ENCODE results near the gene MCCC1. TPM values are rescaled to one million over a fixed set of nuclear protein-coding genes. Genes with fewer than 3 reads are reported as not detected.
"Not testable (repeated sequence)": the region's sequence is repeated elsewhere in the genome, so short reads cannot be mapped to it uniquely, and the experiment has no call there.

Gene MCCC1
- total RNA-seq, 1 donor, result 16.7 TPM

DNA sequence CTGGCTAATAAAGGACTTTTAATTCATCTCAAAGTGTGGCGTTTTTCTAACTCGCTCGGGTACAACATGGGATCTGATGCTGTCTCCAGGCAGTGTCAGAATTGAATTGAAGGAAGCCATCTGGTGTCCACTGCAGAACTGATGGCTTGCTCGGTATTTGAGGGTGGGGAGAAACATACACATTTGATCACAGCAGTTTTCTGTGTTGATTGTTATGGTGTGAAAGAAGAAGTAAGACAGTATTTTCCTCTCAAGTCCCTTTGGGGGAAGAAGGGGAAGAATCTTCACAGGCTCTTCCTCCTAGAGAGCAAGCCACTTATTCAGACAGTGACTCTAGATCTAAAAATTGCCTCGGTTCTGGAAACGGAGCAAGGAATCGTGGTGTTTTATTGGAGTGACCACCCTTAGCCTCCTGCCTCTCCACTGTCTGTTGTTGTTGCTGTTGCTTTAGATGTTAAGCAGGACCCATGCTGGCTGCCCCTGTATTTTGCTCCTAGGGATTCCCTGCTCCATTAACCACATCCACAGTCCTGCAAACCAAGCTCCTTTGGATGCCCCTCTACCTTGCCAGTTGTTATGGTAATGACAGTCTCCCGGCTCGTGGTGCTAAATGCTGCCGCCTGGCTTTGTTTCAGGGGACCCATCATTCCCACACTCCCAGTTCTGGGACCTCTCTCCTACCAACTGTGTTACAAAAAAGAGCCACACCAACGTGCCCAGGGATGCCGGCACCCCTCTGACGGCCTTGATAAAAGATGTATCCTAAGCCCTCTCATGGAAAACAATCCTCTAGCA is 15.3 kb upstream of the MCCC1 start:
- Histone ChIP-seq H3K9me3 (ENCODE audit: low read depth, low read length) (no peaks in the 10 kb centered on the region), H3K4me3 (ENCODE audit: low read length) (no peak overlapping the region), H3K27me3 (ENCODE audit: insufficient read depth, low read length) (peaks cover 6% of the 10 kb centered on the region), H3K4me1 (ENCODE audit: insufficient read depth, low read length) (peaks cover 19% of the 10 kb centered on the region)

DNA sequence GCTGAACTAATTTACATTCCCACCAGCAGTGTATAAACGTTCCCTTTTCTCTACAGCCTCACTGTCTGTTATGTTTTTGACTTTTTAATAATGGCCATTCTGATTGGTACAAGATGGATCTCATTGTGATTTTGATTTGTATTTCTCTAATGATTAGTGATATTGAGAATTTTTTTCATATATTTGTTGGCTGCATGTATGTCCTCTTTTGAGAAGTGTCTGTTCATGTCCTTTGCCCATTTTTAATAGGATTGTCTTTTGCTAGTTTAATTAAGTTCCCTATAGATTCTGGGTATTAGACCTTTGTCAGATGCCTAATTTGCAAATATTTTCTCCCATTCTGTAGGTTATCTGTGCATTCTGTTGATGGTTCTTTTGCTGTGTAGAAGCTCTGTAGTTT is 10.6 kb upstream of the MCCC1 start:
- peaks cover 11% of the 10 kb centered on the region for H3K4me1 ChIP-seq (ENCODE audit: insufficient read depth, low read length)
- H3K27me3 ChIP-seq (ENCODE audit: insufficient read depth, low read length); H3K4me3 ChIP-seq (ENCODE audit: low read length); H3K9me3 ChIP-seq (ENCODE audit: low read depth, low read length): not testable (repeated sequence)

DNA sequence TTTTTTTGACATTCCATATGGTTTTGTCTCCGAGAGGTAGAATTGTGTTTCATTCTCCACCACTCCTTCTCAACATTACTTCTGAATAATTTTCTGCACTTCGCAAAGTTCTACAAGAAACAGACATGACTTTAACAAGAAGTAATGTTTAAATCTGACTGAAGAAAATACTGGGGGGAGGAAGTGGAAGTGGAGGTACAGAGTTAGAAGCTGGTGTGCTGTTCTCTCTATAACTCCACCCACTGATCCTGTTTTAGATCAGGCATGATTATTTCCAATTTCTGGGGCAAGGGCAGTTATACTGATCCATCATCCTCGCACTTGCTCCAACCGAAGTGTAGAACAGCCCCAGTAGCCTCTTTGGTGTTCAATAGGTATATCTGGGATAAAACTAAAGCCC is 9.2 kb upstream of the MCCC1 start:
- H3K4me3 ChIP-seq (ENCODE audit: low read length), result no peak overlapping the region
- H3K4me1 ChIP-seq (ENCODE audit: insufficient read depth, low read length), result peaks cover 4% of the 10 kb centered on the region
- no peaks in the 10 kb centered on the region for H3K9me3 ChIP-seq (ENCODE audit: low read depth, low read length)
- no peaks in the 10 kb centered on the region for H3K27me3 ChIP-seq (ENCODE audit: insufficient read depth, low read length)

DNA sequence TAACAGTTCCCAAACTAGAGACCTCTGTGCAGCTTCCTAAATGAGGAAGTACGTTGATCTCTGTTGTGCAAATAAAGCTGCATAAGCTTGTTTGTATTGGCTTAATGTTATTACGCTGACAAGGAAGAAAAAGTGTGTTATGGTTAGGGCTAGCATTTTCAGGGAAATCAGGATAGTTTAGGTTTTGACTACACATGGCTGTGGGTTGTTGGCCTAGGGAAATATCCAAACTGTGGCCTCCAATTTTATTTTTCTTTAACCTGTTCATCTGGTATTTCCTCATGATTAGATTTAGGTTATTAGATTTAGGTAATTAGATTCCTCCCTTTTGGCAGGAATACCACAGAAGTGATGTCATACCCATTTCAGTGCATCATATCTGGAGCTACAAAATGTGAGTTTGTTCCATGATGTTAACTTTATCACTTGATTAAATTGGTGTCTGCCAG is 8.7 kb upstream of the MCCC1 start:
- Histone ChIP-seq H3K4me3 (ENCODE audit: low read length) (no peak overlapping the region), H3K4me1 (ENCODE audit: insufficient read depth, low read length) (peaks cover 4% of the 10 kb centered on the region), H3K27me3 (ENCODE audit: insufficient read depth, low read length) (no peaks in the 10 kb centered on the region)

DNA sequence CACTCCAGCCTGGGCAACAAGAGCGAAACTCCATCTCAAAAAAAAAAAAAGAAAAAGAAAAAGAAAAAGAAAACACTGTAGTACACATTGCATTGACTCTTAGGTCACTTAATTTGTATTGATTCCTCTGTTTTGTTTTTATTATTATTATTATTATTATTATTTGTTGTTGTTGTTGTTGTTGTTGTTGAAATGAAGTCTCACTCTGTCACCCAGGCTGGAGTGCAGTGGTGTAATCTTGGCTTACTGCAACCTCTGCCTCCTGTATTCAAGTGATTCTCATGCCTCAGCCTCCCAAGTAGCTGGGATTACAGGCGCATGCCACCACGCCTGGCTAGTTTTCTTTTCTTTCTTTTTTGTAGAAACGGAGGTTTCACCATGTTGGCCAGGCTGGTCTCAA is 8.1 kb upstream of the MCCC1 start:
- not testable (repeated sequence) for H3K27me3 ChIP-seq (ENCODE audit: insufficient read depth, low read length); H3K4me3 ChIP-seq (ENCODE audit: low read length); H3K4me1 ChIP-seq (ENCODE audit: insufficient read depth, low read length); H3K9me3 ChIP-seq (ENCODE audit: low read depth, low read length)

More for the DNA sequence above, 8.7 kb upstream of the MCCC1 start:
- no peaks in the 10 kb centered on the region for H3K9me3 ChIP-seq (ENCODE audit: low read depth, low read length)

DNA sequence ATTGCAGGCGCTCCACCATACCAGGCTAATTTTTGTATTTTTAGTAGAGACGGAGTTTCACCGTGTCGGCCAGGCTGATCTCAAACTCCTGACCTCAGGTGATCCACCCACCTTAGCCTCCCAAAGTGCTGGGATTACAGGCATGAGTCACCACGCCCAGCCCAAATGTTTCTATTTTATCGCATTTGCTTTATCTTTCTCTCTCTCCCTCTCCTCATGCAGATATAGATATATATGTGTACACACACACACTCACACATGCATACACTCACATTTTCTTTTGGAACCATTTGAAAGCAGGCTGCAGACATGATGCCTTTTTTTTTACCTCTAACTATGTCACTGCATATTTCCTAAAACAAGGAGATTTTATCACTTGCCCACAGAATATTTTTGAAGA is 7.3 kb upstream of the MCCC1 start:
- Histone ChIP-seq H3K27me3 (ENCODE audit: insufficient read depth, low read length) (no peaks in the 10 kb centered on the region), H3K4me3 (ENCODE audit: low read length) (no peak overlapping the region), H3K9me3 (ENCODE audit: low read depth, low read length) (no peaks in the 10 kb centered on the region)

DNA sequence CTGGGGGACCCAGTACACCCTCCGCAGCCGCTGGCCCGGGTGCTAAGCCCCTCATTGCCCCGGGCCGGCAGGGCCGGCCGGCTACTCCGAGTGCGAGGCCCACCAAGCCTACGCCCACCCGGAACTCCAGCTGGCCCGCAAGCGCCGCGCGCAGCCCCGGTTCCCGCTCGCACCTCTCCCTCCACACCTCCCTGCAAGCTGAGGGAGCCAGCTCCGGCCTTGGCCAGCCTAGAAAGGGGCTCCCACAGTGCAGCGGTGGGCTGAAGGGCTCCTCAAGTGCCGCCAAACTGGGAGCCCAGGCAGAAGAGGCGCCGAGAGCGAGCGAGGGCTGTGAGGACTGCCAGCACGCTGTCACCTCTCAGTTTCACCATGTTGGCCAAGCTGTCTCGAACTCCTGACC is 4.7 kb upstream of the MCCC1 start:
- H3K4me1 ChIP-seq (ENCODE audit: insufficient read depth, low read length); H3K4me3 ChIP-seq (ENCODE audit: low read length); H3K9me3 ChIP-seq (ENCODE audit: low read depth, low read length); H3K27me3 ChIP-seq (ENCODE audit: insufficient read depth, low read length): not testable (repeated sequence)

More for the DNA sequence above, 7.3 kb upstream of the MCCC1 start:
- peaks cover 4% of the 10 kb centered on the region for H3K4me1 ChIP-seq (ENCODE audit: insufficient read depth, low read length)

DNA sequence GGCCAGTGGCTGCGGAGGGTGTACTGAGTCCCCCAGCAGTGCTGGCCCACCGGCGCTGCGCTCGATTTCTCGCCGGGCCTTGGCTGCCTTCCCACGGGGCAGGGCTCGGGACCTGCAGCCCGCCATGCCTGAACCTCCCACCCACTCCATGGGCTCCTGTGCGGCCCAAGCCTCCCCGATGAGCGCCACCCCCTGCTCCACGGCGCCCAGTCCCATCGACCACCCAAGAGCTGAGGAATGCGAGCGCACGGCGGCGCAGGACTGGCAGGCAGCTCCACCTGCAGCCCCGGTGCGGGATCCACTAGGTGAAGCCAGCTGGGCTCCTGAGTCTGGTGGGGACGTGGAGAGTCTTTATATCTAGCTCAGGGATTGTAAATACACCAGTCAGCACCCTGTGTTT is 1.7 kb upstream of the MCCC1 start:
- peaks cover 15% of the 10 kb centered on the region for H3K4me1 ChIP-seq (ENCODE audit: insufficient read depth, low read length)
- not testable (repeated sequence) for H3K4me3 ChIP-seq (ENCODE audit: low read length); H3K27me3 ChIP-seq (ENCODE audit: insufficient read depth, low read length); H3K9me3 ChIP-seq (ENCODE audit: low read depth, low read length)

DNA sequence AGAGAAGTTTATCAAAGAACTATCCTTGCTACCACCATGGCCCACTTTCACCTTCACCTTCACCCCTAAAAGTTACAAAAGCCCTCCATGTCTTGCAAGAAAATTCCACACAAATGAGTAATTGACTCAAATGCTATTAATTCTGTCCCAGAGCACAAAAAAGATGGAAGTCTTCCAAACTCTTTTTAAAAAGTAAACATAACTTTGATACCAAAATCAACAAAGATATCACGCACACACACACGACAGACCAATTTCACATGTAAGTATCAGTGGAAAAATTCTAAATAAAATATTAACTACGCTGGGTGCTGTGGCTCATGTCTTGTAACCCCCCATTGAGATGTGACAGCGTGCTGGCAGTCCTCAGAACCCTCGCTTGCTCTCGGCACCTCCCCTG is 1.1 kb upstream of the MCCC1 start:
- Histone ChIP-seq H3K27me3 (ENCODE audit: insufficient read depth, low read length) (no peaks in the 10 kb centered on the region), H3K4me3 (ENCODE audit: low read length) (no peak overlapping the region), H3K9me3 (ENCODE audit: low read depth, low read length) (no peaks in the 10 kb centered on the region), H3K4me1 (ENCODE audit: insufficient read depth, low read length) (peaks cover 15% of the 10 kb centered on the region)

DNA sequence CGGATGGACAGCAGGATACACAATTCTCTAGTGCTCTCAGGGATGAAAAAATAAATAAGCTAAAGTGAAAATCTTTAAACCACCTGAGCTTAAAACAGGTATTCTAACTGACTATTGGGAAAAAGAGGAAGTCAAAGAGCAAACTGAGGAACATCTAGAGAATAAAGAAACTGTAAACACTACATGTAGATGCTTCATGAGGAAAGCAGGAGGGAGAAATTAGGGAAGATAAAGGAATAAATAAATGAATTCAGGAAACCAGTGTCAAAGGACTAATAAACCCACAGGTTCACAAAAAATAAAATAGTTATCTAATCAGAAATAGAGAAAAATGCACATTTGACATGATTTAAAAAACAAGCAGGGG is 525 bp upstream of the MCCC1 start:
- Histone ChIP-seq H3K27me3 (ENCODE audit: insufficient read depth, low read length) (no peaks in the 10 kb centered on the region), H3K4me3 (ENCODE audit: low read length) (peak overlapping the region; percentile 87), H3K9me3 (ENCODE audit: low read depth, low read length) (no peaks in the 10 kb centered on the region), H3K4me1 (ENCODE audit: insufficient read depth, low read length) (peaks cover 15% of the 10 kb centered on the region)

DNA sequence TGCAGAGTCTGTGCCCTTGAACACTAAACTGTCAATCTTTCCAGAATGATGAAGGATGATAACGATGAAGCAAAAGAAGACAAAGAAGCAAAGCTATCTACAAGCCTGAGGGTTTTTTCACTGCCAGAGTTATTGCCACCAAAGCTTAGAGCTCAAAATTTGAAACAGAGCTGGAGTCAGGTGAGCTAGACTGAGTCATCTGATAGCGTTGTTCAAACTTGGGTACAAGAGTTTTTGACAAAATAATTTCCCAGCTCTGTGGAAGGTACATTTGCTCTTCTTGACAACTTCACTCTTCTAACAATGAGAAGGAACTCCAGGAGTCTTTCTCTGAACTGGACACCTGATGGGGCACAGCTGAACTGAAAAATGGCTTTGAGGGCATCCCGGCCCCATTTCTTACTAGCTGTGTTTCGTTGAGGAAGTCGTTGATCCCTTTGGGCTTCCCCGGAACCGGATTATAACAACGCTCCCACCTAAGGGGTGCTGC is 715 bp downstream of the MCCC1 start:
- H3K9me3 ChIP-seq (ENCODE audit: low read depth, low read length), result no peaks in the 10 kb centered on the region
- H3K27me3 ChIP-seq (ENCODE audit: insufficient read depth, low read length), result no peaks in the 10 kb centered on the region
- H3K4me3 ChIP-seq (ENCODE audit: low read length), result peak overlapping the region; percentile 87
- H3K4me1 ChIP-seq (ENCODE audit: insufficient read depth, low read length), result peaks cover 15% of the 10 kb centered on the region

DNA sequence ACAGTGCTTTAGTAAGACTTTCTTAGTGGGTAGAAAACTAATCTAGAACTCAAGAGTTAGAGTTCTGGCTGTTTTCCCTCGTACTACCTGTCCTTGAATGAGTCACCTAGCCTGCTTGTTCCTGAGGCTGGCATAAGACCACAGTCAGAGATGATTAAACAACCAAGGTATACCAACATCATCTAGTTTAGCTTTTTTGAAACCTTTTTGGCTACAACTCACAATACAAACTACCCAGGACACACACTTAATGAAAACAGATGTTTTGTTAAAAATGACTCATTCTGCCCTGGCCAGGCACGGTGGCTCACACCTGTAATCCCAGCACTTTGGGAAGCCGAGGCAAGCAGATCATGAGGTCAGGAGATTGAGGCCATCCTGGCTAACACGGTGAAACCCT is 4.6 kb downstream of the MCCC1 start:
- Histone ChIP-seq H3K9me3 (ENCODE audit: low read depth, low read length) (no peaks in the 10 kb centered on the region), H3K27me3 (ENCODE audit: insufficient read depth, low read length) (no peaks in the 10 kb centered on the region), H3K4me3 (ENCODE audit: low read length) (no peak overlapping the region), H3K4me1 (ENCODE audit: insufficient read depth, low read length) (peaks cover 13% of the 10 kb centered on the region)

DNA sequence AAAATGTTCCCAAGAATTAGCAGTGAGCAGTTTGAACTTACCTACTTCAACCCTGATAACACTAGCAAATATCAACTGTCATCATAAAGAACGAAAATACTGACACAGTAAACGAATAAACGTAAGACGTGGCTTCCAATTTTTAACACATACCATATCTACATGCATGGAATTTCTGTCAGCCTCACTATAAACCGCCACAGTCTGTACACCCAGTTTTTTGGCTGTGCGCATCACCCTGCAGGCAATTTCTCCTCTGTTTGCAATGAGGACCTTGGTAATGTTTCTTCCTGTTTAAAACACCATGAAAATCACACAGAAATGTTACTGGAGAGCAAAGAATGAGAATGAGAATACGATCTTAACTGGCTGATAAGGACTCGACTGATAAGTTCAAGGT is 7.0 kb downstream of the MCCC1 start:
- no peaks in the 10 kb centered on the region for H3K4me1 ChIP-seq (ENCODE audit: insufficient read depth, low read length)
- no peaks in the 10 kb centered on the region for H3K9me3 ChIP-seq (ENCODE audit: low read depth, low read length)
- H3K27me3 ChIP-seq (ENCODE audit: insufficient read depth, low read length), result no peaks in the 10 kb centered on the region
- H3K4me3 ChIP-seq (ENCODE audit: low read length), result no peak overlapping the region

DNA sequence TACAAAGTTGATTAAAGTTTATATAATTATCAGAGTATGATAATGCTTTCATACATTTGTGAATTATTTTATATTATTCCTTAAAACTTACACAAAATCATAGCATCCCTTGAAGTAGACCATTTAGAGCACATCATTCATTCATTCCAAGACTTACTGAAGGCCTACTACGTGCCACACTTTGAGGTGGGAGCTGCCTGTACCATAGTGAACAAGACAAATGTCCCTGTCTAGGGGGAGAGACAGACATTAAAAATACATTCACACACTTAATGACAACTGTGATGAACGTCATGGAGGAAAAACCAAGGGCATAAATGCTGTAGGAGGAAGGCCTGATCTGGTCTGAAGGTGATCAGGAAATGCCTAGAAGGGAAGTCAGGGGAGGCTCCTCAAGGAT is 12.1 kb downstream of the MCCC1 start:
- no peaks in the 10 kb centered on the region for H3K9me3 ChIP-seq (ENCODE audit: low read depth, low read length)
- H3K4me3 ChIP-seq (ENCODE audit: low read length), result no peak overlapping the region
- H3K27me3 ChIP-seq (ENCODE audit: insufficient read depth, low read length), result no peaks in the 10 kb centered on the region
- H3K4me1 ChIP-seq (ENCODE audit: insufficient read depth, low read length), result no peaks in the 10 kb centered on the region

DNA sequence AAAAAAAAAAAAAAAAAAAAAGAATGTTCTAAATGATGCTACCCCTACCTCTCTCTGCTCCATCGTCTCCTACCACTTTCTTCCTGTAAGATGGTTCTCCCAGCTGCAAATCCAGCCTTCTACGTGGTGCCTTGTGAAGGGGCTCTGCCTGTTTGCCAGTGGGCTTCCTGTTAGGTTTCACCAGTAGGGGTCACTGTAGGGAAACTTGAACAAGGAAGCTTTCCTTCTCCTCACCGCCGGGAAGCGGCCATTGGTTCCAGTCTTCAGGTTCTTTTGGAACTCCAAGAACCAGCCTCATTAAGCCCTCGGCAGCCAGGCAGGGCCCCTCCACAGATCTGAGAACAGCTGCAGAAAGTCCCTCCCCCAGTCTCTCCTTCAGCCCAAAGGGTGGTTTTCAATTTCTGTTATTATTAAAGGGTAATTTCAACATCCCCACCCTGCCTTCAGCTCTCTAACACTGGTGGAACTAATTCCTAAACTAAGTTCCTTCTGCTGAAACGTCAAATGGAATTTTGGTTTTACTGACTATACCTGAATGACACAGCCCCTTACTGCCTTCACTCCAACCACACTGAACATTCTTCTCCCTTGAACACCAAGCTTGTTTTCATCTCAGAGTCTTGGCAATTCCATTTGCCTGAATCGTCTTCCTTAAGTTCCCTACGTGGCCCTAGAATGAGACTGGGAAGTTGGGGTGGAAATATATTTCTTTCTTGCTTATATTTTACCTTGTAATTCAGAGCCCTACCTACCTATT is 13.5 kb downstream of the MCCC1 start:
- H3K4me1 ChIP-seq (ENCODE audit: insufficient read depth, low read length), result no peaks in the 10 kb centered on the region
- H3K9me3 ChIP-seq (ENCODE audit: low read depth, low read length), result no peaks in the 10 kb centered on the region
- no peak overlapping the region for H3K4me3 ChIP-seq (ENCODE audit: low read length)
- H3K27me3 ChIP-seq (ENCODE audit: insufficient read depth, low read length), result no peaks in the 10 kb centered on the region

All from mononuclear cell (primary cell).